ENCODE results near the gene SMIM5. TPM values are rescaled to one million over a fixed set of nuclear protein-coding genes. Genes with fewer than 3 reads are reported as not detected.

SMIM5 gene
- total RNA-seq, 1 experiment from 2014 or later = not detected

DNA sequence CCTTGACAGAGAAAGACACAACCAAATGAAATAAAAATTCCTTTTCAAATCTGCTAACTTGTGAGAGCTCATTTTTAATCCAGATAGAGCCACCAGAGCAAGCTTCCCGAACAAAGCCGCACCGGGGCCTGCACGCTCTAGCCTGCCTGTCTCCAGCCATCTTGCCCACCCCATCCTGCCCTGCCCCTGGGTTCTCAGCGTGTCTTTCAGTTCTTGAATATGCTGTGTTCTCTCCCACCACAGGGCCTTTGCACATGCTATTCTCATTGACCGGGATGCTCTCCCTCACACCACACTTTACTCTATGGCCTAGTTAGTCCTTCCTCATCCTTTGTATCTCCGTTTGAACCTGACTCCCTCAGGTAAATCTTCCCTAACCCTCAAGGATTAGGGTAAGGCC is 14.7 kb downstream of the SMIM5 start:
- Histone ChIP-seq H3K4me3 (ENCODE audit: insufficient read depth, low read depth, low read length) (no peak overlapping the region), H3K36me3 (replicated peaks; ENCODE audit: control insufficient read depth, insufficient read depth, low read length) (peaks cover 9% of the 10 kb centered on the region), H3K27me3 (ENCODE audit: control insufficient read depth, insufficient read depth, low read length) (no peaks in the 10 kb centered on the region)
- no peak for DNase-seq

DNA sequence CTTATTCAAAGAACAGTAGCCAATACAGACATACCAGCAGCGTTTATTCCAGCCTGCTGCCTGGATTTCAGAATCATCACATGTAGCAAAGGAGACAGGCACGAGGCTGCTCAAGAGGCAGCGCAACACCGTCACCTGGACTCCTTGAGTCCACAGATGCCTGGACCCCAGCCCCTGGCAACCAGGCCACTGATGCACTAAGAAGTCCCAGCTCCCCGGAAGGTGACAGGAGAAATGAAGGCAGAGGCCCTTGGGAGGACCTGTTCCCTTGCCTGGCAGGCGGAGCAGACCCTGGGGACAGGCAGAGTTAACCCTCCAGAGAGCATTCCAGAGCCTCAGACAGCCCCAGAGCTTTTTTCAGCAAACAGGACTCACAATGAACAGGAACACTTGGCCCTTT is 16.5 kb downstream of the SMIM5 start:
- no peak for DNase-seq
- no peaks in the 10 kb centered on the region for H3K27me3 ChIP-seq (ENCODE audit: control insufficient read depth, insufficient read depth, low read length)
- H3K4me3 ChIP-seq (ENCODE audit: insufficient read depth, low read depth, low read length) = no peak overlapping the region
- H3K36me3 ChIP-seq (replicated peaks; ENCODE audit: control insufficient read depth, insufficient read depth, low read length) = peaks cover 9% of the 10 kb centered on the region

DNA sequence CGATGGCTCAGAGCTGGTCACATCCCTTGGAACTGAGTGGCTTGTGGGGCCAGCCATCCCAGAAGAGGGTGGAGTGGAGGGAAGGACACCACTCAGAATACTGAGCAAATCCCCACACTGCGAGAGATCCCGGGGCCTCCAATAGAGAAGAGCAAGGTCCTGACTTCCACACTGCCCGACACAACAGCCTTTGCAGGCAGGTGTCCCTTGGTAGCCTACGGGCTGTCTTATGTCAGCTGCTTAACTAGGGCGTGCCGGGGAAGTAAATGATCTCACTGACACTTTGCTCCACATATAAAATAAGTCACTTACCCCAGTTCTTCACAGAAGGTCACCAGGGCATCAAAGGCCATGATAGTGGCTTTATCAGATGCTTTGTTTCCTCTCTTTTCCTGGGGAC is 17.6 kb downstream of the SMIM5 start:
- no peak for DNase-seq
- no peak overlapping the region for H3K4me3 ChIP-seq (ENCODE audit: insufficient read depth, low read depth, low read length)
- no peaks in the 10 kb centered on the region for H3K27me3 ChIP-seq (ENCODE audit: control insufficient read depth, insufficient read depth, low read length)
- peaks cover 9% of the 10 kb centered on the region for H3K36me3 ChIP-seq (replicated peaks; ENCODE audit: control insufficient read depth, insufficient read depth, low read length)

DNA sequence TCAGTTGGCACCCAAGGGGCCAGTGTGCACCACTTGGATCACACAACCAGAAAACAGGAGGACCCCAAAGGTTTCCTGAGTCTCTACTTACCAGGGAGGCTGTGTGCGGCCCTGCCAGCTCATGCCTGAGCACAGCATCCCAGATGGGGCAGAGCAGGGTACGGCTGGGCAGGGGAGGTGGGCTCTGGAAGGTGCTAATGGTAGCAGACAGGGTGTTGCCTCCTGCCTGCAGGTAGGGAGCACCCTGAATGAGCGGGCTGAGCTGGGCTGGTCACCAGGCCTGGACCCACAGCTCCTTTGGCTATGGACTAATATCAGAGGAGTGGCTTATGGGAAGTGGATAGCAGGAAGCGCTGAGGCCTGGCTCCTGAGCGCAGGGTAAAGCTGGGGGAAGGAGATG is 19.1 kb downstream of the SMIM5 start:
- no peak for DNase-seq
- Histone ChIP-seq H3K36me3 (replicated peaks; ENCODE audit: control insufficient read depth, insufficient read depth, low read length) (peaks cover 12% of the 10 kb centered on the region), H3K27me3 (ENCODE audit: control insufficient read depth, insufficient read depth, low read length) (no peaks in the 10 kb centered on the region), H3K4me3 (ENCODE audit: insufficient read depth, low read depth, low read length) (no peak overlapping the region)

DNA sequence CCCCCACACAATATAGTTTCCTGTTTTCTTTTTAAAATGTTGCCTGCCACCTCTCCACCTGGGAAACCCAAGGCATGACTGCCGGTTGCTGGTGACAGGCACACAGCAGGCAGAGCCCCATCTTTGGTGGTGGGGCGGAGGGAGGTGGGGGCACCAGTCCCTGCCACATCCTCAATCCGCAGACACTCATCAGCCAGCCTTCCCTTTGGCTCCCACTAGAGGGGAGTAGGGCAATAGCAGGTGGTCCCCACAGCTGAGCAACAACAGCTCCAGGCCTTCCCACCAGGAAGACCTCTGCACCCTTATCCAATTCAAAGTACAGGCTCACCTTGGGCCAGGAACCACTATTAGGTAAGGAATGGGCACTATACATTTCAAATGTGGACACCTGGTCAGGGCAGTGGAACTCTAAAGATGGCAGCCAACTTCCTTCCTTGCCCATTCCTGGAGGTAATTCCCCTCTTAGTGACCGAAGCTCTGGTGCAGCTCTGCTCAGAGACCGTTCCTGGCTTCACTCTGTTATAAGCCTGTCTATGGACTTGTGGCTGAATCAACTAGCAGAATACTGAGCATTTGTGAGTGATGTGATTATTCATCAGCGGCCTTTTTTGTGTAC is 19.8 kb downstream of the SMIM5 start:
- DNase-seq = peak; percentile 92
- no peaks in the 10 kb centered on the region for H3K27me3 ChIP-seq (ENCODE audit: control insufficient read depth, insufficient read depth, low read length)
- H3K4me3 ChIP-seq (ENCODE audit: insufficient read depth, low read depth, low read length) = no peak overlapping the region
- peaks cover 12% of the 10 kb centered on the region for H3K36me3 ChIP-seq (replicated peaks; ENCODE audit: control insufficient read depth, insufficient read depth, low read length)

- no peak for DNase-seq
- Histone ChIP-seq H3K27me3 (ENCODE audit: control insufficient read depth, insufficient read depth, low read length) (no peaks in the 10 kb centered on the region), H3K4me3 (ENCODE audit: insufficient read depth, low read depth, low read length) (no peak overlapping the region), H3K36me3 (replicated peaks; ENCODE audit: control insufficient read depth, insufficient read depth, low read length) (peaks cover 13% of the 10 kb centered on the region)
Measured at GRCh38 chr17:75654176-75654575, 20.9 kb downstream of the SMIM5 start.

- H3K27me3 ChIP-seq (ENCODE audit: control insufficient read depth, insufficient read depth, low read length) = no peaks in the 10 kb centered on the region
- no peak overlapping the region for H3K4me3 ChIP-seq (ENCODE audit: insufficient read depth, low read depth, low read length)
- DNase-seq = no peak
- H3K36me3 ChIP-seq (replicated peaks; ENCODE audit: control insufficient read depth, insufficient read depth, low read length) = peaks cover 23% of the 10 kb centered on the region
Measured at GRCh38 chr17:75658237-75658636, 25.0 kb downstream of the SMIM5 start.

DNA sequence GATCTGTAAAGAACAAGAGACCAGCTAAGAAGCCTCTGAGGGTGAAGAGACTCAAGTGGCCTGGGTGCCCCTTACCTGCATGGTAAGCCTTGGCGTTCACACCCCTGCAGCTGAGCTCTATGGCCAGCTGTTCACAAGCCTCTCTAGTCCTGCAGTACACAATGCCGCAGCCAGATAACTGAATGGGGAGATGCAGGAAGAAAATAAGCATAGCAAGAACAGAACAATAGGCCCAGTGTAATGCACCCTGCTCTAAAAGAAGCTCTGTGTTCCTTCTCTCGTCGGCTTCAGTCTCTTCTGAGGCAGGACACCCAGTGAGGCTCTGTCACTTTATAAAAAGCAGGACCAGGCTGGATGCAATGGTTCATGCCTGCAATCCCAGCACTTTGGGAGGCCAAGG is 28.3 kb downstream of the SMIM5 start:
- Histone ChIP-seq H3K36me3 (replicated peaks; ENCODE audit: control insufficient read depth, insufficient read depth, low read length) (peaks cover 23% of the 10 kb centered on the region), H3K27me3 (ENCODE audit: control insufficient read depth, insufficient read depth, low read length) (no peaks in the 10 kb centered on the region), H3K4me3 (ENCODE audit: insufficient read depth, low read depth, low read length) (no peak overlapping the region)
- no peak for DNase-seq

DNA sequence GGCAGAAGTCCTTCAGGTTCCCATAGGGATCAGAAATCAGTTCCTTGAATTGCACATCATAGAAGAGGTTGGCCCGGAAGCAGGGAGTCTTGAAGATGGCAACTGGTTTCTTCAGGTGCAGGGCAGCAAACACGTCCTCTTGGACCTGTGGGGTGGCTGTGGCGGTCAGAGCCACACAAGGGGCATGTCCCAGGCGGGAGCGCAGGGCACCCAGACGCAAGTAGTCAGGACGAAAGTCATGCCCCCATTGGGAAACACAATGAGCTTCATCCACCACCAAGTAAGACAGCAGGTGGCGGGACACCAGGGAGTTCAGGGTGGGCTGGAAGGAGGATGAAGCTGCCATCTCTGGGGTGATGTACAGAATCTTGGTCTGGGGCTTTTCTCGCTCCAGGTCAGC is 29.3 kb downstream of the SMIM5 start:
- peaks cover 20% of the 10 kb centered on the region for H3K36me3 ChIP-seq (replicated peaks; ENCODE audit: control insufficient read depth, insufficient read depth, low read length)
- DNase-seq = no peak
- no peak overlapping the region for H3K4me3 ChIP-seq (ENCODE audit: insufficient read depth, low read depth, low read length)
- no peaks in the 10 kb centered on the region for H3K27me3 ChIP-seq (ENCODE audit: control insufficient read depth, insufficient read depth, low read length)

- H3K4me3 ChIP-seq (ENCODE audit: insufficient read depth, low read depth, low read length) = no peak overlapping the region
- H3K36me3 ChIP-seq (replicated peaks; ENCODE audit: control insufficient read depth, insufficient read depth, low read length) = peaks cover 19% of the 10 kb centered on the region
- no peak for DNase-seq
- H3K27me3 ChIP-seq (ENCODE audit: control insufficient read depth, insufficient read depth, low read length) = no peaks in the 10 kb centered on the region
Measured at GRCh38 chr17:75664099-75664549, 30.9 kb downstream of the SMIM5 start.

GRCh38 chr17:75665981-75666380 is 32.7 kb downstream of the SMIM5 start:
- Histone ChIP-seq H3K36me3 (replicated peaks; ENCODE audit: control insufficient read depth, insufficient read depth, low read length) (peaks cover 20% of the 10 kb centered on the region), H3K27me3 (ENCODE audit: control insufficient read depth, insufficient read depth, low read length) (no peaks in the 10 kb centered on the region), H3K4me3 (ENCODE audit: insufficient read depth, low read depth, low read length) (no peak overlapping the region)
- DNase-seq = no peak

GRCh38 chr17:75666959-75667790 is 33.9 kb downstream of the SMIM5 start, which contains the start of the genes RECQL5 and SAP30BP:
TSS of gene RECQL5 (minus strand) at chr17:75667154. CDS start at chr17:75666557, 597 bp downstream.
TSS of gene SAP30BP (plus strand) at chr17:75667338. CDS start at chr17:75667373, 35 bp downstream.
- peak; percentile 95 for DNase-seq
- Histone ChIP-seq H3K4me3 (ENCODE audit: insufficient read depth, low read depth, low read length) (peak within 1 kb of the TSS; percentile 59), H3K36me3 (replicated peaks; ENCODE audit: control insufficient read depth, insufficient read depth, low read length) (peaks cover 21% of the 10 kb centered on the region), H3K27me3 (ENCODE audit: control insufficient read depth, insufficient read depth, low read length) (no peaks in the 10 kb centered on the region)

DNA sequence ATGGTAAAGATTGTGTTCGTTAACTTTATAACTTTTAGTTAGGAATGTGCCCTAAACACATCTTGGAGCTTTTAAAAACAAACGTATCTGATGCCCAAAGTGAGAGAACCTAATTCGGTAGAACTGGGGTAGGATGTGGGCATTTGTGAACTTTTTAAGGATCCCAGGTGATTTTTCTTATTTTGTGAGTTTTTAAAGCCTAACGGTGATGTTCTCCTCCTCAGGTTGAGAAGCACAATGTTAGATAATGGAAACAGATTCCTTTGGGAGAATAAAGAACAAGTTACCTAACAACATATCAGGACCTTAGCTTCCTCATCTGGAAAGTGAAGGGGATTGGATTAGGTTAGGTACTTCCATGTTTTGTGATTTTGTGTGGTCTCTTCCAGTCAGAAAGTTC is 34.6 kb downstream of the SMIM5 start:
- no peak for DNase-seq
- Histone ChIP-seq H3K27me3 (ENCODE audit: control insufficient read depth, insufficient read depth, low read length) (no peaks in the 10 kb centered on the region), H3K36me3 (replicated peaks; ENCODE audit: control insufficient read depth, insufficient read depth, low read length) (peaks cover 17% of the 10 kb centered on the region), H3K4me3 (ENCODE audit: insufficient read depth, low read depth, low read length) (peak overlapping the region; percentile 59)

- Histone ChIP-seq H3K36me3 (replicated peaks; ENCODE audit: control insufficient read depth, insufficient read depth, low read length) (peaks cover 19% of the 10 kb centered on the region), H3K27me3 (ENCODE audit: control insufficient read depth, insufficient read depth, low read length) (no peaks in the 10 kb centered on the region), H3K4me3 (ENCODE audit: insufficient read depth, low read depth, low read length) (no peak overlapping the region)
- DNase-seq = no peak
Measured at GRCh38 chr17:75668489-75668888, 35.3 kb downstream of the SMIM5 start.

- no peak for DNase-seq
- H3K36me3 ChIP-seq (replicated peaks; ENCODE audit: control insufficient read depth, insufficient read depth, low read length) = peaks cover 20% of the 10 kb centered on the region
- no peak overlapping the region for H3K4me3 ChIP-seq (ENCODE audit: insufficient read depth, low read depth, low read length)
- no peaks in the 10 kb centered on the region for H3K27me3 ChIP-seq (ENCODE audit: control insufficient read depth, insufficient read depth, low read length)
Measured at GRCh38 chr17:75670868-75671267, 37.6 kb downstream of the SMIM5 start.

All from H7 (cell line).